DMS114 treated with DMSO at 0.1 percent for 48 hours (cell line): ENCODE results near the gene LPP.
"Not testable (repeated sequence)": the region's sequence is repeated elsewhere in the genome, so short reads cannot be mapped to it uniquely, and the experiment has no call there.

Experiments
- DNase-seq: peaks from one replicate; lab custom pipeline; 2025; ENCODE audit not compliant: unreplicated experiment; lab: John Stamatoyannopoulos, UW

Gene LPP

DNA sequence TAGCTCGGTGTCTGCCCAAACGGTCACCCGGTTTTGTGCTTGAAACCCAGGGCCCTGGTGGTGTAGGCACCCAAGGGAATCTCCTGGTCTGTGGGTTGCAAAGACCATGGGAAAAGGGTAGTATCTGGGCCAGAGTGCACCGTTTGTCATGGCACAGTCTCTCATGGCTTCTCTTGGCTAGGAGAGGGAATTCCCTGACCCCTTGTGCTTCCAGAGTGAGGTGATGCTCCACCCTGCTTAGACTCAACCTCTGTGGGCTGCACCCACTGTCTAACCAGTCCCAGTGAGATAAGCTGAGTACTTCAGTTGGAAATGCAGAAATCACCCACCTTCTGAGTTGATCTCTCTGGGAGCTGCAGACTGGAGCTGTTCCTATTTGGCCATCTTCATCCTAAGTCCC, 274.0 kb downstream of the LPP start:
- DNase-seq = not testable (repeated sequence)

- DNase-seq = no peak
Measured at GRCh38 chr3:188431040-188431439, 277.1 kb downstream of the LPP start.

GRCh38 chr3:188431553-188431952, 277.6 kb downstream of the LPP start:
- no peak for DNase-seq

GRCh38 chr3:188432802-188433520, 279.0 kb downstream of the LPP start:
- DNase-seq = no peak

GRCh38 chr3:188433521-188434150, 279.7 kb downstream of the LPP start:
- no peak for DNase-seq

DNA sequence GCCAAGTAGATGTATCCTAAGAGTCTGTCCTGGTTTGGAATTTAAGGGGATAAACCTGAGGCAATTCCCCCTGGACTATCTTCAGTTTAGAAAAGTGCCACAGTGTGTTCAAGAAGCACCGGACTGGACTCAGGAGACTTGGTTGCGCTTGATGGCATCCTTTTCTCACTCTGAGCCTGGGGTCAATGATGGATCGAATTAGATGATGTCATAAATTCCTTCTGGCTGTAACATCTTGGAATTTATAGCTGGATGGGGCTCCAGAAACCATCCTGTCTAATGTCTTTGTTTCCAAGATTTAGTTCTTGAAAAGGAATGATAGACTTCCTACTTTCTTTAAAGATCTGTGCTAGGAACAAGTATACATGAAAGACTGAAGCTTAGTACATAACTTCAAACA, 280.6 kb downstream of the LPP start:
- DNase-seq = no peak

DNA sequence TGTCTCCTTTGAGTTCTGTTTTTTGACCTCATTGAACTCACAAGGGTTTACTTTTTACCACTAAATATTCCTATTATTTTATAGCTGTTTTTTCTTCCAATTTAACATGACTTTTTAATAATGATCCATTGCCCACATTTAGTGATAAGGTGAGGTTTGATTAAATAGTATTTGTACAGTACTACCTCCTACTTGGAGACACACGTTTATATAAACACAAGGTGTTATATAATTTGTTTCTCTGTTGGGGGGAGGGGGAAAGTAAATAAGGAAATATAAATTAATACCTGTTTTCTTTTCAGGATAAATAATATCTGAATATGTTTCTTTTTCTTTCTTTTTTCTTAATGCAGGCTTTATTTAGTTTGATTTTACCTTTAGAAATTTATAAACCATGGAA, 281.3 kb downstream of the LPP start:
- no peak for DNase-seq

DNA sequence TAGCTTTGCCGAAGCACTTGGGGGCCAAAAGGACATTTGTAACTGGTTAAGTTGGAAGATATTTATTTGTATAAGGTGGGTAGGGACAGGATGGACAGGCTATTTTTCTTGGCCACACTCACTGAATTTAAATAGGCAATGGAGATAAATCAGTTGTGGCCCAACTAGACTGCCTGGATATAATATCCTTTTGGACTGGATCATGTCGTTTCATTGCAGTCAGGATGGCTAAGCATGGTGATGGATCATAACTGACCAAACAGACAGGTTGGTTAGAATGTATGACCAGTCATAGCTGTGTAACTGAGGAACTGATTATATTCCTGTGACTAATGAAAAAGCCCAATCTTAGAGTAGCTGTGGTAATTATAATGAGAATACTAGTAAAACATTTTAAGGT, 284.0 kb downstream of the LPP start:
- no peak for DNase-seq

GRCh38 chr3:188439080-188439479, 285.1 kb downstream of the LPP start:
- no peak for DNase-seq

- no peak for DNase-seq
Measured at GRCh38 chr3:188440340-188440972, 286.5 kb downstream of the LPP start.

DNA sequence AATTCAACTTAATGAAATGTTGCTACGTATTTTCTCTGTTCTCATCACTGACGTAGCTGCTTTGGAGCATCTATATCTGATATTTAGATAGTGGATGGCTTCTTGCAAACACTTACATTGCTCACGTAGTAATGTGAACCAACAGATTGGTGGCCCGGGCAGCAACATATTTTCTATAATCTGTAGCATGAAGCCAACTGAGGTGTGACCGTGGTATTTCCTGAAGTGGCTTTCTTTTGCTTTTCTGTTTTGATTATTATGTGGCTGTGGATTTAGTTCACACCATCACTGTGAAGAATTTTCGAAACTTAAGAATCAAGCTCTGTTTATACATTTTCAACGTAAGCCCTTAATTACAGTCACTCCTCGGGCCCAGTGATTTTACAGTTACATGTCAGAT, 288.5 kb downstream of the LPP start:
- DNase-seq = no peak

DNA sequence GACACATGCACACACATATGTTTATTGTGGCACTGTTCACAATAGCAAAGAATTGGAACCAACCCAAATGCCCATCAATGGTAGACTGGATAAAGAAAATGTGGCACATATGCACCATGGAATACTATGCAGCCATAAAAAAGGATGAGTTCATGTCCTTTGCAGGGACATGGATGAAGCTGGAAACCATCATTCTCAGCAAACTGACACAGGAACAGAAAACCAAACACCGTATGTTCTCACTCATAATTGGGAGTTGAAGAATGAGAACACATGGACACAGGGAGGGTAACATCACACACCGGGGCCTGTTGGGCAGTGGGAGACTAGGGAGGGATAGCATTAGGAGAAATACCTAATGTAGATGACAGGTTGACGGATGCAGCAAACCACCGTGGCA, 291.2 kb downstream of the LPP start:
- DNase-seq = not testable (repeated sequence)

DNA sequence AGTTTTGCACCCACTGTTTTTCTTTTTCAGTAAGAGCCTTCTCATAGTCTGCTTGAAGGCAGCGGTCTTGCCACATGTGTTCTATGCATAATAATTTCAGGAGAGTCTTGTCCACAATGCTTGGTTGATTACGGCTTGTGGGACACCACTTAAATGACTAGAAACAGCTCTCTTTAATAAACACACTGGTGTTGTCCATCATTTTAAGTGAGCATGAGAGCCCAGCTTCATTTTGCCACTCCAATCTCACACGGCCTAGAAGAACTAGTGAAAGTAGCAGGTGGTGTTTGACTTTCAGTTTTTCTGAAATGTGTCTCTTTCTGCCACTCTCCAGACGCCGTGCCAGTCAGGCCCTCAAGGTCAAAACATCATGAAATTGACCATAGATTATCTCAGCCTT, 292.1 kb downstream of the LPP start:
- DNase-seq = no peak

DNA sequence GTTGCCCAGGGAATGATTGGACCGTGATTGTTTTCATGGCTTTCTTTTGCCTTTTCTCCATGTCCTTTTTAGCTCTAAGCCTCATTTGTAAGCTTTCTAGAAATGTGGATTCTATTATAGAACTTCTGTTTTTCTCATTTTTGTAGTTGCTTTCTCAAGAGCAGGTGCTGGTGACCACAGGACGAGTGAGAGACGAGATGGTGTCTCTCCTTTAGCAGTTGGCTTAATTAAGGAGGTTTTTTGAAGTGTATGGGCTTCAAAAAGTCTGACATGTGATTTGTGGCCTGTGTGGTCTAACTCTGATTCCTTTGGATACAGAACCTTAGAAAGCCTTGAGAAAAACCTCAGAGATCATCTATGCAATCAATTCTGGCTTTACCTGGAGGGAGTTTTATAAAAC, 292.8 kb downstream of the LPP start:
- no peak for DNase-seq

GRCh38 chr3:188448813-188449212, 294.9 kb downstream of the LPP start:
- no peak for DNase-seq

DNA sequence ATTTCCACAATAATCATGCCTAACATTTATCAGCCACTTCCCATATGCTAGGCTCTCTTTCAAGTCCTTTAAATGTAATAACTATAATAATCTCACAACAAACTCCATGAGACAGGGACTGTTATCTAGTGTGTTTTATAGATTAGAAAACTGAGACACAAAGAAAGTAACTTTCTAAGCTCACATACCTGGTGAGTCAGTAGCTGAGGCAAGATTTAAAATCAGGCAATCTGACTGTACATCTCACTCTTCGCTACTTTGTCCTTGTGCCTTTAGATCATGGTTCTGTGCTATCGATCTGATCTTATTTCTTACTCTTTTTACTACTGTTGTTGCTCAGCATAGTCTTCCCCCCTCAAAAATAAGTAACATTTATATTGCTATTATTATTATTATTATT, 295.5 kb downstream of the LPP start:
- DNase-seq = no peak

GRCh38 chr3:188452158-188452772, 298.3 kb downstream of the LPP start:
- DNase-seq = no peak

DNA sequence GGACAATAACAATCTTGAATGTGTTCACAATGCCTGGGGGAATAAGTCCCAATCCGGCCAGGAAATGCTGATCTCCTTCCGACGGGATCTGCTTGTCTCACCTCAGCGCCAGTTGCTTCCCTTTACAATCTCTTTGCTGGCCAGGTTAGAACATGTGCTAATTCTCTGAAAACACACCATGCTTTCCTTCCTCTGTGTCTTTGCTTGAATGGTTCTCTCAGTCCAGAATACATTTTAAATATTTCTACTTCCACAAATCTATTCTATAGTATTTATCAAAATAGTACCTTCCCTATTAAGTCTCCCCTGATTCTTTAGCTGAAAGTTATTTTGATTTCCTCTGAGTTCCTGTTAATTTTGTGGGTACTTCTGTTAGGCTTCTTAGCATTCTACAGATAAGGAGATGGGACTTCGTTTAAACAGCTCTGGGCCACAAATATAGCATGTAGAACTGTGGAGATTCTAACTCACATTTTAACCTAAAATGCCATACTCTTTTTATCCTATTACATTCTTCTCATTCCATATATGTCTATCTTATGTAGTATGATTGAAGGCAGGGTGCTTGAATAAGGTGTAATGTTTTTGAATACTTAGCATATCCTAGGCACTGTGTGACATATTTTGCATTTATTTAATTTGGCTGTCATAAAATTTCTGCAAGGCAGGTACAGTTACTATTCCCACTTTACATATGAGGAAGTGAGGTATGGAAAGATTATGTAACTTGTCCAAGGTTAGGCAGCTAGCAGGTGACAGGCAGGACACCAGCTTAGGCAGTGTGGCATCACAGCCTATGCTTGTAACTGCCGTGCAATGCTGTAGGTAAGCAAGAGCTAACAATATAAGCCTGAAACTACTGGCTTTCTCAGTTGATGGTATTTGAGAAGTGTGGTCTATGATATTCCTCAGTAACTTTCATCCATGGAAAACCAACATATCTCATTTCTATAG, 299.8 kb downstream of the LPP start:
- no peak for DNase-seq

DNA sequence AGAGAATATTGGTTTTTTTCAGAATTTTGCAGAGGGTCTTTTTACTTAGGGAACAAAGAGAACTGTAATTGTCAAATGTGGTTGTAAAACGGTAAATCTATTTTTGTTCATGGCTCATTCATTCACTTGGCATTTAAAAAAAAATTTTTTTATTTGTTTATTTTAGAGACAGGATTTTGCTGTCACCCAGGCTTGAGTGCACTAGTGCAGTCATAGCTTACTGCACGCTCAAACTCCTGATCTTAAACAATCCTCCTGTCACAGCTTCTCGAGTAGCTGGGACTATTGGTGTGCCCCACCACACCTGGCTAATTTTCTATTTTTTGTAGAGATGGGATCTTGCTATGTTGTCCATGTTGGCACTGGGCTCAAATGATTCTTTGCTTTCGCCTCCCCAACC, 301.8 kb downstream of the LPP start:
- DNase-seq = no peak

- no peak for DNase-seq
Measured at GRCh38 chr3:188458756-188459155, 304.8 kb downstream of the LPP start.

GRCh38 chr3:188465311-188465710, 311.4 kb downstream of the LPP start:
- no peak for DNase-seq
